ENCODE data around the gene RGR. TPM values are rescaled to one million over a fixed set of nuclear protein-coding genes. Genes with fewer than 3 reads are reported as not detected.

Gene RGR
- total RNA-seq, 2 donors from 2014 or later, result not detected

DNA sequence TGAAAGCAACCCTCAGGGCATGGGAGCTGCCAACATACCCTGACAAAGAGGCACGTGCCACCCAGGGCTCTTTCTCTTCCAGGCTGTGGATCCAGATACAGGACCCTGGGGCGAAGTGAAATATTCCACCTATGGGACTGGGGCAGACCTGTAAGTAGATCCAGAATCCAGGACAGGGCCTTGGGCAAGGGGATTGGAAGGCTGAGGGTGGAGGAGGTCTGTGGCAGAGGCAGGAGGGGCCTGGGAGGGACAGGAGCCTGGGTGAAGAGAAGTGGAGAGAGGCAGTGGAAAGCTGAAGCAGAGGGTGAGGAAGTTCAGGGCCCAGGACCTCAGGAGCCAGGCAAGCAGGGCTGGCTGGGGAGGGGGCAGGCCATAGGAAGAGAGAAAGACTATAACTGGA, 33.3 kb upstream of the RGR start:
- TF ChIP-seq POLR2A (IDR thresholded peaks at IDR 0.05) (no peak), POLR2AphosphoS5 (IDR thresholded peaks at IDR 0.05) (no peak), CTCF (IDR thresholded peaks at IDR 0.05) (no peak)
- 71% methylated on average over 2 of the region's 2 CpGs for WGBS

GRCh38 chr10:84212014-84212413, 32.8 kb upstream of the RGR start:
- DNase-seq (ENCODE audit: low spot score), result no peak
- H3K27ac ChIP-seq, result no peak overlapping the region
- H3K36me3 ChIP-seq, result no peaks in the 10 kb centered on the region
- no peaks in the 10 kb centered on the region for H3K9me3 ChIP-seq
- no peak overlapping the region for H3K4me3 ChIP-seq
- H3K4me1 ChIP-seq (replicated peaks), result no peaks in the 10 kb centered on the region
- H3K27me3 ChIP-seq (replicated peaks; ENCODE audit: insufficient read depth), result no peaks in the 10 kb centered on the region
- WGBS, result 75% methylated on average over 5 of the region's 5 CpGs
- intact Hi-C loops (cut with DNase I), result no loop called here
- no peak for TF ChIP-seq POLR2A (IDR thresholded peaks at IDR 0.05)
- TF ChIP-seq CTCF (IDR thresholded peaks at IDR 0.05), result no peak
- no peak for TF ChIP-seq POLR2AphosphoS5 (IDR thresholded peaks at IDR 0.05)

More for the DNA sequence above, 33.3 kb upstream of the RGR start:
- no peaks in the 10 kb centered on the region for H3K27me3 ChIP-seq (replicated peaks; ENCODE audit: insufficient read depth)
- H3K4me3 ChIP-seq, result no peak overlapping the region
- no peaks in the 10 kb centered on the region for H3K36me3 ChIP-seq
- intact Hi-C loops (cut with DNase I), result no loop called here
- no peak overlapping the region for H3K27ac ChIP-seq
- DNase-seq (ENCODE audit: low spot score), result no peak
- no peaks in the 10 kb centered on the region for H3K4me1 ChIP-seq (replicated peaks)
- no peaks in the 10 kb centered on the region for H3K9me3 ChIP-seq

- intact Hi-C loops (cut with DNase I), result no loop called here
- no peak overlapping the region for H3K4me3 ChIP-seq
- no peak for DNase-seq (ENCODE audit: low spot score)
- H3K36me3 ChIP-seq, result no peaks in the 10 kb centered on the region
- 89% methylated on average over 11 of the region's 11 CpGs for WGBS
- no peaks in the 10 kb centered on the region for H3K4me1 ChIP-seq (replicated peaks)
- H3K27me3 ChIP-seq (replicated peaks; ENCODE audit: insufficient read depth), result no peaks in the 10 kb centered on the region
- H3K27ac ChIP-seq, result no peak overlapping the region
- no peak for TF ChIP-seq POLR2AphosphoS5 (IDR thresholded peaks at IDR 0.05)
- no peak for TF ChIP-seq CTCF (IDR thresholded peaks at IDR 0.05)
- no peak for TF ChIP-seq POLR2A (IDR thresholded peaks at IDR 0.05)
- H3K9me3 ChIP-seq, result no peaks in the 10 kb centered on the region
These were observed 31.8 kb upstream of the RGR start for GRCh38 chr10:84213076-84213475.

- H3K4me1 ChIP-seq (replicated peaks), result no peaks in the 10 kb centered on the region
- no peaks in the 10 kb centered on the region for H3K27me3 ChIP-seq (replicated peaks; ENCODE audit: insufficient read depth)
- no peak for DNase-seq (ENCODE audit: low spot score)
- TF ChIP-seq POLR2AphosphoS5 (IDR thresholded peaks at IDR 0.05) (no peak), CTCF (IDR thresholded peaks at IDR 0.05) (no peak), POLR2A (IDR thresholded peaks at IDR 0.05) (no peak)
- WGBS, result 75% methylated on average over 25 of the region's 25 CpGs
- H3K27ac ChIP-seq, result no peak overlapping the region
- no peak overlapping the region for H3K4me3 ChIP-seq
- no peaks in the 10 kb centered on the region for H3K36me3 ChIP-seq
- no peaks in the 10 kb centered on the region for H3K9me3 ChIP-seq
- intact Hi-C loops (cut with DNase I), result no loop called here
These were observed 30.7 kb upstream of the RGR start for GRCh38 chr10:84214046-84214572.

- Histone ChIP-seq H3K9me3 (no peaks in the 10 kb centered on the region), H3K4me1 (replicated peaks) (no peaks in the 10 kb centered on the region), H3K27ac (no peak overlapping the region), H3K4me3 (no peak overlapping the region), H3K27me3 (replicated peaks; ENCODE audit: insufficient read depth) (no peaks in the 10 kb centered on the region), H3K36me3 (no peaks in the 10 kb centered on the region)
- no peak for DNase-seq (ENCODE audit: low spot score)
- intact Hi-C loops (cut with DNase I), result no loop called here
- TF ChIP-seq POLR2A (IDR thresholded peaks at IDR 0.05) (no peak), POLR2AphosphoS5 (IDR thresholded peaks at IDR 0.05) (no peak), CTCF (IDR thresholded peaks at IDR 0.05) (no peak)
- 44% methylated on average over 12 of the region's 12 CpGs for WGBS
These were observed 30.1 kb upstream of the RGR start for GRCh38 chr10:84214612-84215235.

All from prostate gland (tissue), 2 donors.